Osteoblast (primary cell): Measurements from ENCODE around the gene MAP3K9. TPM values are rescaled to one million over a fixed set of nuclear protein-coding genes. Genes with fewer than 3 reads are reported as not detected.

ENCODE experiments used
- DNase-seq: peaks from one replicate; pipeline ENCODE4 v3.0.0; 2011; ENCODE audit warnings: low spot score, mixed read lengths; ENCODE audit not compliant: insufficient read length; ENCODE audit errors: missing footprints
- H2AFZ ChIP-seq: 2 replicates; pipeline ENCODE4 v1.6.0; 2011; ENCODE audit warnings: mild to moderate bottlenecking, low read length
- H3K27ac ChIP-seq: 2 replicates; pipeline ENCODE4 v1.5.1; 2011; ENCODE audit warnings: mild to moderate bottlenecking, low read depth, low read length, moderate library complexity
- H3K27me3 ChIP-seq: 2 replicates; pipeline ENCODE4 v1.6.0; 2012; ENCODE audit warnings: mild to moderate bottlenecking, control low read depth, inconsistent platforms, low read length, moderate library complexity; ENCODE audit not compliant: insufficient read depth
- H3K36me3 ChIP-seq: 2 replicates; pipeline ENCODE4 v1.5.1; 2011; ENCODE audit warnings: mild to moderate bottlenecking, low read length, control low read depth, moderate library complexity; ENCODE audit not compliant: insufficient read depth
- H3K4me1 ChIP-seq: 2 replicates; pipeline ENCODE4 v1.5.1; 2011; ENCODE audit warnings: mild to moderate bottlenecking, low read length, control low read depth, moderate library complexity; ENCODE audit not compliant: insufficient read depth
- H3K4me2 ChIP-seq: 2 replicates; pipeline ENCODE4 v1.6.0; 2011; ENCODE audit warnings: mild to moderate bottlenecking, low read length; ENCODE audit not compliant: insufficient read depth
- H3K4me3 ChIP-seq: fragments of 200-600 bp; sonication (generic); 3 replicates; pipeline ENCODE4 v1.5.1; 2012; ENCODE audit warnings: mild to moderate bottlenecking, low read length, inconsistent platforms; ENCODE audit not compliant: insufficient read depth
- H3K79me2 ChIP-seq: 2 replicates; pipeline ENCODE4 v1.6.0; 2012; ENCODE audit warnings: mild to moderate bottlenecking, low read length, control low read depth, inconsistent platforms; ENCODE audit not compliant: insufficient read depth
- H3K9me3 ChIP-seq: 2 replicates; pipeline ENCODE4 v1.5.1; 2011; ENCODE audit warnings: low read depth, low read length, control low read depth
- H4K20me1 ChIP-seq: 2 replicates; pipeline ENCODE4 v1.6.0; 2012; ENCODE audit warnings: mild to moderate bottlenecking, low read length, control low read depth; ENCODE audit not compliant: insufficient read depth
- CTCF ChIP-seq: IDR thresholded peaks from 2 replicates; pipeline ENCODE4 v1.5.1; 2011; ENCODE audit warnings: mild to moderate bottlenecking, low read depth, low read length, moderate library complexity; ENCODE audit errors: extremely low read depth
- total RNA-seq: library from RNA; depleted of rRNA; stranded (reverse); fragments of >200 nt; gene quantifications from 2 replicates; pipeline ENCODE4 v1.2.3, GENCODE V29; 2012

MAP3K9 gene
- total RNA-seq, 1 donor: under 0.01 TPM

GRCh38 chr14:70845601-70846000 lies 36.3 kb upstream of the MAP3K9 start:
- H3K4me1 ChIP-seq: no peaks in the 10 kb centered on the region
- TF ChIP-seq CTCF: no peak
- no peaks in the 10 kb centered on the region for H3K79me2 ChIP-seq
- H4K20me1 ChIP-seq: no peaks in the 10 kb centered on the region
- no peak overlapping the region for H2AFZ ChIP-seq
- no peak overlapping the region for H3K27ac ChIP-seq
- H3K4me3 ChIP-seq: no peak overlapping the region
- no peaks in the 10 kb centered on the region for H3K9me3 ChIP-seq
- no peak overlapping the region for H3K4me2 ChIP-seq
- H3K27me3 ChIP-seq: no peaks in the 10 kb centered on the region
- no peak for DNase-seq
- H3K36me3 ChIP-seq: no peaks in the 10 kb centered on the region

- no peaks in the 10 kb centered on the region for H3K79me2 ChIP-seq
- no peak overlapping the region for H3K4me3 ChIP-seq
- no peak for TF ChIP-seq CTCF
- H3K27ac ChIP-seq: no peak overlapping the region
- H3K4me1 ChIP-seq: no peaks in the 10 kb centered on the region
- no peak overlapping the region for H2AFZ ChIP-seq
- H3K4me2 ChIP-seq: no peak overlapping the region
- no peaks in the 10 kb centered on the region for H3K27me3 ChIP-seq
- no peaks in the 10 kb centered on the region for H3K36me3 ChIP-seq
- no peaks in the 10 kb centered on the region for H3K9me3 ChIP-seq
- no peak for DNase-seq
- H4K20me1 ChIP-seq: no peaks in the 10 kb centered on the region
Observed at GRCh38 chr14:70842851-70843462, 33.6 kb upstream of the MAP3K9 start.

GRCh38 chr14:70838076-70838475 lies 28.8 kb upstream of the MAP3K9 start:
- no peak for TF ChIP-seq CTCF
- no peak overlapping the region for H3K27ac ChIP-seq
- H3K79me2 ChIP-seq: no peaks in the 10 kb centered on the region
- H4K20me1 ChIP-seq: no peaks in the 10 kb centered on the region
- no peaks in the 10 kb centered on the region for H3K9me3 ChIP-seq
- H3K4me2 ChIP-seq: no peak overlapping the region
- DNase-seq: no peak
- no peaks in the 10 kb centered on the region for H3K4me1 ChIP-seq
- no peaks in the 10 kb centered on the region for H3K27me3 ChIP-seq
- no peaks in the 10 kb centered on the region for H3K36me3 ChIP-seq
- H3K4me3 ChIP-seq: no peak overlapping the region
- H2AFZ ChIP-seq: no peak overlapping the region

GRCh38 chr14:70836946-70837345 lies 27.6 kb upstream of the MAP3K9 start:
- Histone ChIP-seq H3K4me2 (no peak overlapping the region), H3K36me3 (no peaks in the 10 kb centered on the region), H3K4me3 (no peak overlapping the region), H4K20me1 (no peaks in the 10 kb centered on the region), H3K27me3 (no peaks in the 10 kb centered on the region), H3K27ac (no peak overlapping the region), H2AFZ (no peak overlapping the region), H3K79me2 (no peaks in the 10 kb centered on the region), H3K9me3 (no peaks in the 10 kb centered on the region), H3K4me1 (no peaks in the 10 kb centered on the region)
- no peak for TF ChIP-seq CTCF
- no peak for DNase-seq
